HG02884 (cell line): ENCODE results near the gene SUDS3.
"Not testable (repeated sequence)": the region's sequence is repeated elsewhere in the genome, so short reads cannot be mapped to it uniquely, and the experiment has no call there.

ENCODE experiments used
- ATAC-seq: cut with Tn5 transposase; IDR thresholded peaks from one replicate; pipeline ENCODE4 v1.9.1; 2021; ENCODE audit warnings: mild to moderate bottlenecking, moderate library complexity; ENCODE audit not compliant: unreplicated experiment

SUDS3 gene

GRCh38 chr12:118391424-118391823 lies 15.1 kb downstream of the SUDS3 start:
- no peak for ATAC-seq

DNA sequence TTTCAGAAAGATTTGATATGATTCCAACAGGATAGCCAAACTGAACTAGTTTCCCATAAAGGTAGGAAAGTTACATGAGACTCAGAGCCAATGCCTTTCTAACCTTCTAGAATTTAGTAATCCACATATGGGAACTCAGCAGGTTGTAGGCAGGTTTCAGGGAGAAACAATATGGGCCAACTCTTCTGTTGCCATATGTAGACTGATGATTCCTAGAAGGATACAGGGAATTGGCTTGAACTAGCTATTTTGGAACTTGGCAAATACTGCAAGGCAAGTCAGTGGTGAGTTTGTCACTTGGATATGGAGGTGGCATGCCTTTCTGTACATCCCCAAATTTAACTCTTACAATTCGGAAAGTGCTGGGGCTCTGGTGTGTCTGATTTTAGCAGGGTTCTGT lies 15.5 kb downstream of the SUDS3 start:
- ATAC-seq: no peak

GRCh38 chr12:118397708-118398440 lies 21.5 kb downstream of the SUDS3 start:
- no peak for ATAC-seq

DNA sequence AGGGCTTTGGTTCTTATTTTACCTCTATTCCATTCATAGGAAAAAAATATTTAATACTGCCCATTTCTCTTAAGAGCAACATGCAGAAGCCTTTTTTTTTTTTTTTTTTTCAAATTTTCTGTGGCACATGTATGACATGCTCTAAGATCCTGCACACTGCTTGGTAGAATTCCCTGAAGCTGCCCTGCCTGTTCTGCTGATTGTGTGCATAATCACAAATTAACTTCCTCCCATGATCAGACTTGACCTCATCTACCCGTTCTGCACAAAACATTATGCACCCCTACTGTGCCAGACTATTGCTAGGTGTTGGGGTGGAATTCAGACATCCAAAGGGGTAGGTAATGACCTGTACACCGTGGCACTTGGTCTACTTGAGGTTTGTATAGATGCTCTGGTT lies 22.2 kb downstream of the SUDS3 start:
- no peak for ATAC-seq

DNA sequence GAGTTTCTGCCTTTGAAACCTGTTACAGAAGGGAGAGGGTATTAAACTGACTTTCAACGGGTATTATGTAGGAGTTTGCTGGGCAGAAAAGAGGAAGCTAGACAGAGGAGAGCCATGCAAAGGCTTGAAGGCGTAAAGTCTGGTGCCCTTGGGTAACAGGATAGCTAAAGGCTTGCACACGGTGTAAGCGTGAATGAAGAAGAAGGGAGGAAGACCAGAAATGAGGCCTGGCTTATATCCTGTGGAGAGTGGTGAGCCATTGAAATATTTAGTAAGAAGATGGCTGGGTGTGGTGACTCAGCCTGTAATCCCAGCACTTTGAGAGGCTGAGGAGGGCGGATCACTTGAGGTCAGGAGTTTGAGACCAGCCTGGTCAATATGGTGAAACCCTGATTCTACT lies 22.6 kb downstream of the SUDS3 start:
- ATAC-seq: no peak

DNA sequence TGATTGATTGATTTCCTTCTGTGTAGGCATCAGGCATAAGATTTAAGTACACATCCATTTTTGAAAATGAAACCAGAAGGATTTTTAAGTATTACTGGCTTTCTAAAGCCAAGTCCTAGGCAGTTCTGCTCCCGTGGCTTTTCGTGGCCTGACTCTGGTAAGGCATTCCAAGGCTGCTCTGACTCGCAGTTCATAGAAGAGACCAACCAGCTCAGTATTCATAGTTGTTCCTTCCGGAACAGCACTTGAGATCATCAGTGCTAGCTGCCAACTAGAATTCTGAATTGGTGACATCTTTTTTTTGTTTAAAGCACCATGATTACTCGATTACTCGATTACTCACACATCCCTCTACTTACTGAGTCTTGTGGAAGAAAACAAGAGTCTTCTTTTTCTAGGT lies 25.9 kb downstream of the SUDS3 start:
- ATAC-seq: no peak

DNA sequence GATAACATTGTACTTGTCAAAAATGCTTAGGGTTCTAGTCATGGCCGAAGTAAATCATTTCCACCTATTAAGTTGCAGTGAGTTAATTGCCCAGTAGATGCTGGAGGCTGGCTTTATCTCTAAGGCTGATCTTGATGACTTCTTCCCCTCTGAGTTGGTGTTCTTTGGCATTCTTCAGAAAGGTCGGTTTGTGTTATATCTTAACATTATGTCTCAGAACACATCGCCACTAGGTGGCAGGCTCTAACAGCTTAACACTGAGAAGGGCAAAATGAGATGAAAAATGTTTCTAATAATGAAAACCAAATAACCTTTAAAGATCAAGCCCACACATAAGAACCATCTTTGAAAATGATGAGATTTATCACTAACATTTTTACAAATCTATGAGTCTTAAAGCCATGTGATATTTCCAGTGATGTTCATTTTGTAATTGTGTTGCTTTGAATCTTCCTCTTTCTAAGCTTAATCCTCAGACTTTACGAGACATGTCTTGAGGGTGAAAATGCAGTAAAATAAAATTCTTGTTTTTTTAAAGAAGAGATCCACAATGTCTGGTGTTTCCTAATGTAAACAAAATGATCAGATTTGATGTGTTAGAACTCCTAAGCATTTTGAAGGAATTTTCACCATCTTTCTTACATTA lies 28.6 kb downstream of the SUDS3 start:
- no peak for ATAC-seq

DNA sequence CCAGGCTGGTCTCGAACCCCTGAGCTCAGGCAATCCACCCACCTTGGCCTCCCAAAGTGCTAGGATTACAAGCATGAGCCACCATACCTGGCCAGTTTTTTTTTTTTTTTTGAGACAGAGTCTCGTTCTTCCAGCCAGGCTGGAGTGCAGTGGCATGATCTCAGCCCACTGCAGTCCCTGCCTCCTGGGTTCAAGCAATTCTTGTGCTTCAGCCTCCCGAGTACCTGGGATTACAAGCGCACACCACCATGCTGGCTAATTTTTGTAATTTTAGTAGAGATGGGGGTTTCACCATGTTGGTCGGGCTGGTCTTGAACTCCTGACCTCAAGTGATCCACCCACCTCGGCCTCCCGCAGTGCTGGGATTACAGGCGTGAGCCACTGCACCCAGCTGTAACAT lies 31.9 kb downstream of the SUDS3 start:
- not testable (repeated sequence) for ATAC-seq

DNA sequence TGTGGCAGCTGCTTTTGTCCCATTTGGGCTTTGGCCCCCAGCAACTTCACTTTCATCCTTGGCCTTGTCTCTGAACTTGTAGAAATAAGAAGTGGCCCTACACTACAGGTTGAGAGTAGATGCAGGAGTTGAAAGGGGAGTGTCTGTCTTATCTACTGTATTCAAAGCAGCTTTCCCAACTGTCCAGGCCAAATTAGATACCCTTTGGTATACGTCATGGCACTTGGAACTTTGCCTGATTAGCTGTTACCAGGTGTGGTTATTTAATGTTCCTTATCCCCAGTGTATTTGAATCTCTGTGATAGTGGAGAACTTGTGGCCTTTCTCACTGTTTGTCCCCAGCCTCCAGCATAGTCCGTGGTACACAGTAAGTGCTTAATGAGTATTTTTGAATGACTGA lies 33.5 kb downstream of the SUDS3 start:
- ATAC-seq: no peak

- ATAC-seq: no peak
These were observed 41.6 kb downstream of the SUDS3 start for GRCh38 chr12:118417942-118418341.

DNA sequence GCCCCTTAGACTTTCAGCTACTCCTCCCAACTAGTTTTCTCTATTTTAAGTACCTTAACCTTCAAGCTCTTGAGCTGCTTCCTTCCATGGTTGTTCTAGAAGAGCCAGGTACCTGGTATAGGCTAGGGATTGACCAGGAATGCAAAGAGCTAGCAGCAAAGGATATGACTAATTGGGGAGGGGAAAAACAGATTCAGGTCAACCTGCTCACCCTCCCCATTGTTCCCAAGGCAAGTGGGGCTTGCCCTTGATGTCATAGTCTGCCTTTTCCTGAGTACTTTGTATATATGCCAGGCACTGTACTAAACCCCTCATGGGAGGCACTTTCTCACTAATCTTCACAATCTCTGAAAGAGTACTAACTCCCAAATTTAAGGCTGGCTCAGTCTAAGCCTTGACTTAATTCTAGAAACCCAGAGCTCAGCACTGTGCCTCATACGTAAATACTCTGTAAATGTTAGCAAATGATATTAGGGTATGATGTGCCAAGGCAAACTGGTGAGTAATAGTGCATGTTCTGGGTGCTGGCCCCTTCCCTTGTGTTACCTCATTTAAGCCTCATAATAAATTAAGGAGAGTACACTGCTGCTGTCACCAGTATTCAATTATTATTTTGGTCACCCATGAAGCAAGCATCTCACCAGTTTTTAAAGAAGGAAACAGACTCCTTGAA lies 42.2 kb downstream of the SUDS3 start:
- no peak for ATAC-seq

DNA sequence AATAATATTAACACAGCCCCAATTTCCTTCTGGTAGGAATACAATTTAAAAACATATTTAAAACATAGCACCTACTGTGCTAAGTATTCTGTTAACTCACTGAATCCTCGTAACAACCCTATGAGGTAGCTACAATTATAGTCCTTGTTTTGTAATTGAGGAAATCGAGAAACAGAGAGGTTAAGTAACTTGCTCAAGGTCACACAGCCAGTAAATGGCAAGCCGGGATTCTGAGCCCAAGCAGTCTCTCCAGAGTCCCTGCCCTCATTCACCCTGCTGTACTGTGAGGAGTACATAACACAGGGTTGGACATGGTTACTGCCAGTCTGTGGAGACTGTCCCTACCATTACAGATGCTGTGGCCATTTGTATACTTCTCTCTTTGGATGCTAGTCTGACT lies 44.3 kb downstream of the SUDS3 start:
- no peak for ATAC-seq

GRCh38 chr12:118424884-118425283 lies 48.5 kb downstream of the SUDS3 start:
- no peak for ATAC-seq

GRCh38 chr12:118425364-118425763 lies 49.0 kb downstream of the SUDS3 start:
- no peak for ATAC-seq

GRCh38 chr12:118427819-118428218 lies 51.5 kb downstream of the SUDS3 start:
- no peak for ATAC-seq

GRCh38 chr12:118428643-118429042 lies 52.3 kb downstream of the SUDS3 start:
- ATAC-seq: no peak

- ATAC-seq: no peak
These were observed 53.5 kb downstream of the SUDS3 start for GRCh38 chr12:118429688-118430383.

GRCh38 chr12:118430516-118430915 lies 54.2 kb downstream of the SUDS3 start:
- ATAC-seq: no peak

GRCh38 chr12:118432812-118433545 lies 56.6 kb downstream of the SUDS3 start:
- no peak for ATAC-seq

DNA sequence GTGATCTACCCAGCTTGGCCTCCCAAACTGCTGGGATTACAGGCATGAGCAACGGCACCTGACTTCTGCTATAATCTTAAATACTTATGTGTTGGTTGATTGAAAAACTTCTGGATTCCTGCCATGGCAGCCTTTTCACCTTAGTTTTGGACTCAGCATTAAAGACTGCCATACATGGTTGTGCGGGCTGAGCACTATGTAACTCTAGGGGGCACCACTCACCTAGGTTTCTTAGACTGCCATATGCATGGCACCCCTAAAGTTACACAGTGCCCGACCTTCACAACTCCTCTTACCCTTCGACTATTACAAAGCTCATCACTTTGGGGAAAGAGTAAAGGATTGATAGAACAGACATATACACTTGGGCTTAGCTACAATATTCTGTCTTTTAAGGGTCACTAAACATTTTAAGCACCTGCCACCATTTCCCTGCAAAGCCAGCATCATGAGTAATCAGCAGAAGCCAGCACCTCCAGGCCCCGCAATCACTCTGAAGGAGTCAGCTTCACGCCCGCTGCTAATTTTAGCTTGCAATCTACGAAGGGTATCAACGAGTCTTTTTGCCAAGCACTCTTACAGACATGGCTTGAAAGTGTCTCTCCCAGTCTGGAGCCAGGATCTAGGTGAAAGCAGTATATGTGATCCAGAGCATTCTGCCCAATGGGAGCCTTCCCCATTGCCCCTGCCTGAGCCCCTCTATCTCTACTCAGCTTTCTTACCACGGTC lies 59.8 kb downstream of the SUDS3 start:
- no peak for ATAC-seq
